Amniotic epithelial cell (primary cell): ENCODE results near the gene HBP1.
A peak's percentile ranks its signal among the peaks of the same experiment; 100 is the strongest.
"Not testable (repeated sequence)": the region's sequence is repeated elsewhere in the genome, so short reads cannot be mapped to it uniquely, and the experiment has no call there.

Source experiments
- DNase-seq: peaks from one replicate; pipeline ENCODE4 v3.0.0-alpha.2; 2010; ENCODE audit warnings: low read depth

Gene HBP1

GRCh38 chr7:107224374-107225223 is 55.8 kb downstream of the HBP1 start:
- no peak for DNase-seq

GRCh38 chr7:107228291-107228690 is 59.5 kb downstream of the HBP1 start:
- DNase-seq: no peak

GRCh38 chr7:107230334-107230733 is 61.5 kb downstream of the HBP1 start:
- DNase-seq: no peak

- DNase-seq: peak; percentile 77
Observed at GRCh38 chr7:107232568-107233090, 63.8 kb downstream of the HBP1 start.

- no peak for DNase-seq
Observed at GRCh38 chr7:107233174-107233573, 64.4 kb downstream of the HBP1 start.

- DNase-seq: no peak
Observed at GRCh38 chr7:107233981-107234380, 65.2 kb downstream of the HBP1 start.

- DNase-seq: no peak
Observed at GRCh38 chr7:107234436-107234835, 65.6 kb downstream of the HBP1 start.

GRCh38 chr7:107236862-107237261 is 68.1 kb downstream of the HBP1 start:
- DNase-seq: peak; percentile 12

- DNase-seq: no peak
Observed at GRCh38 chr7:107237451-107237850, 68.6 kb downstream of the HBP1 start.

GRCh38 chr7:107242267-107242666 is 73.5 kb downstream of the HBP1 start:
- DNase-seq: no peak

GRCh38 chr7:107244613-107245012 is 75.8 kb downstream of the HBP1 start:
- DNase-seq: no peak

- DNase-seq: not testable (repeated sequence)
Observed at GRCh38 chr7:107246836-107247235, 78.0 kb downstream of the HBP1 start.

GRCh38 chr7:107248551-107249316 is 79.9 kb downstream of the HBP1 start:
- no peak for DNase-seq

- DNase-seq: no peak
Observed at GRCh38 chr7:107251963-107252362, 83.2 kb downstream of the HBP1 start.
